Right ventricle myocardium superior (tissue), 1 donor: ENCODE data around the gene KDM5B. TPM values are rescaled to one million over a fixed set of nuclear protein-coding genes. Genes with fewer than 3 reads are reported as not detected.

Source experiments
- ATAC-seq: fragments of 200-7000 bp; cut with Tn5 transposase; one replicate; pipeline ENCODE4 v1.9.1; 2020; ENCODE audit warnings: mild to moderate bottlenecking; ENCODE audit not compliant: poor library complexity
- DNase-seq: peaks from one replicate; pipeline ENCODE4 v3.0.0-alpha.2; 2020
- intact Hi-C: fragments of 100-400 bp; cut with DNase I; formaldehyde crosslinking; loops from one replicate; pipeline ENCODE4 v1.11.2; 2022
- total RNA-seq: library from RNA; stranded (reverse); fragmentation: NEBNext Ultra II Directional; extraction: Animal tissue kit (Norgen Biotek cat#: 25700); gene quantifications from one replicate; pipeline ENCODE4 v1.2.1, GENCODE V29; 2021
- donor health status: DM: no; HTN: yes; CAD: no; lungs with severe emphysema.

The KDM5B gene
- total RNA-seq, 1 donor from 2014 or later: 11.9 TPM

DNA sequence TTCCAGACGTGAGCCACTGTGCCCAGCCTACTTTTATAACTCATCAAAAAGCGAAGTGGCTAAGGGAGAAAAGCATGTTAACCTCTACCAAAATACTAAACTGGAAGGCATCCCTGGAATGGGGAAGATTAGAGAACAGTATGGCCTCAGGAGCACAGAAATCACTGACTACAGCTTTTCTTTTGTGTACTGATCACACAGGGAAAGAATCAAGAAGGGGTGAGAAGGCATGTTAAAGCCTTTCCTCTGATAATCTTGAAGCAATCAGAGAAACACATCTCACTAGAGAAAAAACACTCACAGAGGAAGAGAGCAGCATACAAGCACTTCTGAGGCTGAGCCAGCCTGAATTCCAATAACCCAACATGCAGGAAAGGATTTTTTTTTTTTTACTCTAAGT lies 13.2 kb upstream of the KDM5B start:
- ATAC-seq (no peak), DNase-seq (no peak)
- intact Hi-C loops: no loop called here

DNA sequence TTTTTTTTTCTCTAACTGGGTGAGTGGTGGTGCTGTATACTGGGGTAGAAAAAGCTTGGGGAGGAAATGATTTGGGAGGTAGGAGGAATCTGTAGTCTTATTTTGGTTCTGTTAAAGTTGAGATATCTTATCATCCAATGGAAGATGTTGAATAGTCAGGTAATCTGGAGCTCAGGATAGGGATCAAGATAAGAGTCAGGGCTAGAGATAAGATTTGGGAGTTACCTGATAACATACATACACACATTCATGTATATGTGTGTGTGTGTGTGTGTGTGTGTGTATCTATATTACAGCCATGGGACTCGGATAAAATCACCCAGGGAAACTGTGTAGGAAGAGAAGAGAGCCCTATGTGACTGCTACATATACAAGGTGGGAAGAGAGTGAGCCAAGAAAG lies 10.6 kb upstream of the KDM5B start:
- ATAC-seq: no peak
- no peak for DNase-seq
- intact Hi-C loops: loop anchor here (10.0 kb wide), 1 partner anchor 46 kb away; no protein-coding TSS in a partner anchor

DNA sequence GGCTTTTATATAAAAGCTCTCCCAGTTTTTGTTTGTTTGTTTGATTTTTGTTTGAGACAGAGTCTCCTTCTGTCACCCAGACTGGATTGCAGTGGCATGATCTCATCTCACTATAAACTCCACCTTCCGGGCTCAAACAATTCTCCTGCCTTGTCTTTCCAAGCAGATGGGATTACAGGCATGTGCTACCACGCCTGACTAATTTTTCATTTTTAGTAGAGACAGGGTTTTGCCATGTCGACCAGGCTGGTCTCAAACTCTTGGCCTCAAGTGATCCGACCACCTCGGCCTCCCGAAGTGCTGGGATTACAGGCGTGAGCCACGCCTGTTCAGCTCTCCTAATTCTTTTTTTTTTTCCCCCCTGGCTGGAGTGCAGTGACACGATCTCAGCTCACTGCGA lies 6.9 kb upstream of the KDM5B start:
- ATAC-seq (no peak), DNase-seq (no peak)
- intact Hi-C loops: loop anchor here (10.0 kb wide), 1 partner anchor 50 kb away; no protein-coding TSS in a partner anchor

DNA sequence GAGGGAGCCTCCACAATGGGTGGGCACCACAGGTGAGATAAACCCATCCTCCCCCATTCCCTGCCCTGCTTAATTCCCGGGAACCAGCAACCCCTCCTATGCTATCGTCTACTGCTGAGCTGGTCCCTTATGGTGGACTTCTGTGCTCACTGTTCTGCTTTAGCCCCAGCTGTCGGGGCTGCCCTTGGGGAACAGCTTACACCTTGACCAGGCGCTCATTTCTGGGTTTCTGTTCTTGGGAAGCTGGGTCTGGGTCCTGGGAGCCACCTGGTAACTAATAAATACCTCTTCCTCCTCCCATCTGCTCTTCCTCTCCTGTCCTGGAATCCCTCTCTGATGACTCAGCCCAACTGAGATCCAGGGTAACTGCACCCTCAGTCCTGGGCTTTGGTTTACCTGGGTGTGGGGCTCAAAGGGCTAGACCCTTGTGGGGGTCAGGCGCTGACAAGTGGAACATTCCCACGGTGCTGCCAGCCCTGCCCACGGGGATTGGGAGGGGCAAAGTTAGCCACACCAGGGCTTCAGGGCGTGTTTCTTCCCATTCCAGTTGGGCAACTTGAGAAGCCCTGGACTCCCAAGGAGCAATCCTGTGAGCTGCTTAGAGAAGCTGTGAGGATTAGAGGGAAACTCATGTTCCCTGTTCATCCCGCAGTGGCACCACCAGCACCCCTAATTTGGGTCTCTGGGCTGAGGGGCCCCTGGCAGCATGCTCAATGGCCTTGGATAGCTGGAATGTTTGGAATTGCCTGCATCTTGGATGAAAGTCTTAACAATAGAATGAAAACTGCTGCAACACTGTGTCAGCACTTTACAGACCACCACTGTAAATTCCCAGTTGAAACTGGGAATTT lies 4.2 kb upstream of the KDM5B start:
- ATAC-seq (no peak), DNase-seq (no peak)
- intact Hi-C loops: loop anchor here (10.0 kb wide), 1 partner anchor 52 kb away; no protein-coding TSS in a partner anchor

DNA sequence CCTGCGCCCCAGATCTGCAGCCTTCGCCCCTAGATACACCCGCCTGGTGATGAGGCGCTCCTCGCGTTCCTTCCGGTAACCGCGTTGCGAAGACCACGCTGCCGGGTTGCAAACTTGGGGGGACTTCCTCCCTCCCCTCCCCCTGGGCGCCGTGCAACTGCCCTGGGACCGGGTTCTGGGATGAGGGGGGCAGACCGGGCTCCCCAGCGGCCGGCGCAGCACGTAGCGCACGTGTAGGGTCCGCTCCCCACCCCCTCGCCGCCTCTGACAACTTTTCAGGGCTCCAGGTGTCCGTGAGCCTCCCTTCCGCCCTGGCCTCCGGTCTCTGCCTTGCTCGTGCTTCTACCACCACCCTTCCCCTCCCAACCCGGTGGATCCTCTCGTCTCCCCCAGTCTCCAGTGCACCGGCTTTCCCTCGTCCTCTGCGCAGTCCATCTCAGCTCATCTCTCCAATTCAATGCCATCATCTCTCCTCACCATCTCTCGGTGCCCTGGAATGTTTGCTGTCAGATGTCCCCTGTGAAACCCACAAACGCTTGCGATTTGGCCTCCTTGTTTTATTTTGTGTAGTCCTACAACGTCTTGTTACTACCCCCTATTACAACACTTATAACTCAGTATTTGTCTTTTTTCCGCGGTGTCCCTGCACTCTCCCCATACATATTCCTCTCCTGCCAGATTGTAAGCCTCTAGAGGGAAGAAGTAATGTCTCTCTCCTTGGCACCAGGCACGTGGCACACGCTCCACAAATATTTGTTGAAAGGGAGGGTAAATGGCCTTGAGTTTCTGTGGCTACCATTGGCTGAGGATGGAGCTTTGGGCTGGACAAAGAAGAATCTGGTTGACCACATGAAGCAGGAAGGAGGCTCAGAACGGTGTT lies 3.3 kb upstream of the KDM5B start:
- intact Hi-C loops: loop anchor here (10.0 kb wide), 1 partner anchor 53 kb away; no protein-coding TSS in a partner anchor
- ATAC-seq: peak; percentile 4

DNA sequence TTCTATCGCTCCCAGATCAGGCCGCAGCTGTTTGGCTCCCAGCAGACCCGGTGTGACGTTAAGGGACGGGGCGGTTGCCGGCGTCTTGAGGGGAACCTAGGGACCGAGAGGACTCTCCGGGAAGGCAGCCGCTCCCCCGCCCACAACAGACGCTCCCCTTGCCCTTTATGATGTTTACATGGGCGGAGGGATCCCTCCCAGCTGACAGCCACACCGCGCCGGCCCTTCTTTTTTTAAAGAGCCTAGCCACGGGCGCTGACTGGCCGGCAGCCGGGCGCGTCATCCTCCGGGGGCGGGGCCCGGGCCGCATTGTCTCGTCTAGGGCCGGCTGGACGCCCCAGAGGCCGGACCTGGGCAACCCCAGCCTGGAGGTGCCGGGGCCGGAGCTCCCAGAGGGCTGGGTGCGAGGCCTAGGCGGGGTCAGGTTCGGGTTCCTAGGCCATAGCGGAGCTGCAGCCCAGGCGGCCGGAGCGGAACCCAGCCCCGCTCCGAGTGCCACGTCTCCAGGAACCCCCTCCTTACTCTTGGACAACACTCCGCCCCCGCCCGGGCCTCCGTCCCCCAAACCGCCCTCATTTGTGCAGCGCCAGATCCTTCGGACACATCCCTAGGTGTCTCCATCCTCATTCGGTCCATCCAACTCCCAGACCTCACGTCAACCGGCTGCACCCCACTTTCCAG lies 2.5 kb upstream of the KDM5B start, which contains the start of gene PCAT6:
Gene PCAT6 (plus strand): TSS at position 340 of the 681 bp plus-strand sequence.
- intact Hi-C loops: loop anchor here (10.0 kb wide), 1 partner anchor 54 kb away; no protein-coding TSS in a partner anchor
- DNase-seq (peak; percentile 96), ATAC-seq (peak; percentile 96)

More for the DNA sequence above, 3.3 kb upstream of the KDM5B start:
- peak; percentile 52 for DNase-seq

DNA sequence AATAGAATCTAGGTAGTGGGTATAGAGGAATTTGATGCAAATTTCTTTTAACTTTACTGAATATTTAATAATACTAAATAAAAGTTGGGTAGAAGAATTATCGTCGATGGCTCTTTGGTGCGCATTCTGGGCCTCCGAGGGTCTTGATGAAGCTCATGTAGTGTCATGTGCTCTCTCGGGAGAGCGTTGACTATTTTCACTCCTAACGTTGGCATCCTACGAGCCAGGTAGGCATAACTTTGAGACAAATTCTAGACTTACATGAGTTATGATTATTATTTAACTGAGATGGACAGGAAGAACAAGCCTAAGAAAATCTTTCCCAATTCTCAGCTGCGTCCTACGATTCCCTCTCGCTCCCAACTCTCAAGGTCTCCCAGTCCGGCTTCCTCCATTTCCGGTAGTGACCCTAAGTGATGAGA lies 2.0 kb upstream of the KDM5B start:
- ATAC-seq (no peak), DNase-seq (no peak)
- intact Hi-C loops: loop anchor here (10.0 kb wide), 1 partner anchor 55 kb away; no protein-coding TSS in a partner anchor

DNA sequence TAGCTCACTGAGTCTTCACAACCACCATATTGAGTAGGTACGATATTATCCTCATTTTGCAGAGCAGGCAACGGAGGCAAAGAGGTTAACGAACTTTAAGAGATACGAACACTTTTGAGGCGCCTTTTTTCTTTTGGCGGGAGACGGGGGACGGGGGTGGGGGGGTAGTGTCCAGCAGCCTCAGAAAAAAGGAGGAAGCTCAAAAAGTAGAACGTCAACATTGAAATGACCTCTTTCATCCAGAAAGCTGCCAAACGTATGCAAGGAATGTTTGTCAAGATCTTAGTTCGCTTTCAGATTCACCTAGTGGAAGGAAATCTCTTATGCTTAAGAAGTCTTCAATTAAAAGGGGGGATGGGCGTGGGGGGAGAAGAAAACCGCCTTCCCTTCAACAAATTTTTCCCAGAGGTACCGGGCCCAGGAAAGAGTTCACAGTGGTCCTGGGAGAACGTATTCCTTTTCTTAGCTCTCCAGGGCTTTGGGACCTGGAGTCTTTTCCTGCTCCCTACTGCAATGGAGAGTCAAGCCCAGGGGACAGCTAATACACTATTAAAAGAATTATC lies 1.5 kb upstream of the KDM5B start:
- DNase-seq (no peak), ATAC-seq (no peak)
- intact Hi-C loops: loop anchor here (10.0 kb wide), 1 partner anchor 55 kb away; no protein-coding TSS in a partner anchor

DNA sequence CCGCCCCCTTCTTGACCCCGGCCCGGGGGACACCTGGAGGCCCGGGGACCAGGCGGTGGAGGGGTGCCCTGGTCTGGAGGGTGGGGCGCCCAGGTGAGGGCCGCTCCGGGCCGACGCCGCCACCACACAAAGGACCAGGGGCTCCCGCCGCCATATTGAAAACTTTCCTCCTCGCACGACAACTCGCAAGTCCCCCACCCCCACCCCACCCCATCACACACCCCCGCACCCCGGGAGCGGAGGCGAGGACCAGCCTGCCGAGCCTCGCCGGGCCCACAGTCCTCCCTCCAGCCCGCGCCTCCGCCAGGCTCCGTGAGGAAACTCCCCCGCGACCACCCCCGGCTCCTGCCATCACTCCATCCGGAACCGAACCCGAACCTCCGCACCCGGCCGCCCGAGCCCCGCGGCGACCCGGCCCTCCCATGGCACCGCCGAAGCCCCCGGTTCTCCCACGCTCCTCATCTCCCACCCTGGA lies 733 bp downstream of the KDM5B start:
- intact Hi-C loops: no loop called here
- peak; percentile 44 for DNase-seq
- peak; percentile 7 for ATAC-seq

DNA sequence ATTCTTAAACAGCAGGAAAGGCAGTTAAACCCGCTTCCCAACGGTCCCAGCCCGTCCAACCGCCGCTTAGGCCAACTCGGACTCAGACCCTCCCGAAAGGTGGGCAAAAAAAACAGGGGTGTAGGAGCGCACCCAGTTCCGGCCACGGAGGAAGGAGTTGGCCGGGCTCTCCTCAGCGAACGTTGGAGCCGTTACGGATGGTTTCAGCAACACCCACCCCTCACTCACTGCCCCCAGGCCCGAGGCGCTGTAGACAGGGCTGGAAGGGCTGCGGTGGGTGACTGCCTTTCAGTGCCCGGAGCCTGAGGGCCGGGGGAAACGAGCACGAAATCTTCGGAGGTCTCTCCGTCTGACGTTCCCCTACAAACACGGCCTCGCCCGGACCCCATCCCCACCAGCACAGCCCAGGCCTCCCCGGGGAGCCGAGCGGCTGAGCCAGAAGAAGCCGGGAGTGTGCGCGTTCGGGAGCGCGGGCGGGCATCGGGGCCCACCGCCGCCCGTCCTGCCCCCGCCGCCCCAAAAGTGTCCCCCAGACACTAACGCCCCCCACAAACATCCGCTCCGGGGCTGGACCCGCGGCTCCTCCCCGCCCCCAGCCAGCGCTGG lies 1.3 kb downstream of the KDM5B start:
- DNase-seq (peak; percentile 47), ATAC-seq (no peak)
- intact Hi-C loops: no loop called here

DNA sequence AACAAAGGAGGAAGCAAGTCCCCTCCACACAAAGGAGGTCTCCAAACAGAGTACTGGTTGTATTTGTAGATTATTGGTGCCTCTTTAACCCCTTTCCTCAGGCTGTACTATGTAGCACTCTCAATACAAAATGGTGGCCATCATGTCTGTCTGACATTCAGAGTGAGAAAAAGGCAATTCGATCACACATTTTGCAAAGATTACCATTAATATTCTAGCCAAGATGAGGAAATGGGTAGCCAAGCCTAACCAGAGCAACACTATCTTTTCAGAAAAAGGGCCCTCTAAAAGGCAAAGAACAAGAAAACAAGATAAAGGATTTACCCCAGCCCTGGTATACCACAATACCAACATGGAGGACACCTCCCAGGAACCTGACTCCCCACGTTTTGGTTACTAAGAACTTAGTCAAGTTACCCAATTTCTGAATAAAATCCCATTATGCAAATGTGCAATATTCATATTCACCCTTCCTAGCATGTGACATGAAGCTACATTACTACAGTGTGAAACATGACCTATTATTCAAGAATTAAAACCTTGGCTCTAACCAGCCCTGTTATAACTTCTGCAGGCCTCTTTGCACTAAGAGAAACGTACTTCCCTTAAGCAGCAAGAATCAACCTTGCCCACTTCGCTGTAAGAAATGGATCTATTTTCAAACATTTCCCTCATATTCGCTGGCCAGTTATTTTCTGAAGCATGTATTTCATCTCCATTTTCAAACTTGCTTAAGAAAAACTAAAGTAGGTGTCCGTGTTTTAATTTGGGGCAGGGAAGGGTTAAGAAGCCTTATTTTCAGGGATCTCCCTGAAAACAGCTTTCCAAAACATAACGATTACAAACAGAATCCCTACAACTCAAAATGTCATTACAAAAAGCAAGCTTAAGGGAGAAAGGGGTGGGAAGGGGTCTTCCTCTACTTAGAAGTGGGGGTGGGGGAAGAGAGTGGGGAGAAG lies 2.1 kb downstream of the KDM5B start:
- intact Hi-C loops: no loop called here
- DNase-seq (no peak), ATAC-seq (no peak)

DNA sequence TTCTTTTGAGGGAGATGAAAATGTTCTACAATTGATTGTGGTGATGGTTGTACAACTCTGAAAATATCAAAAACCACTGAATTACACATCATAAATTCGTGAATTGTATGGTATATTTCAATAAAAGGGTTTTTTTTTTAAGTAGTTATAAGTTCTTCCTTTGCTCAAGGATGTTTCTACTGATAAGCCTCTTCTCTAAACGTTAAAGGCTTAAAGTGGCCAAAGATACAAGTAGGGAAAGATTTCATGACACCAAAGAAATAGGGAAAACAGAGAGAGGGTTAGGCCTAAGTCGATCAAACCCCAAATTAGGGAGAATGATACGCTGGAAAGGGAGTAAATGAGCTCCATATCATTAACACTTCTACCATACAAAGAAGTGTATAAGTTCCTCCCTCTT lies 4.1 kb downstream of the KDM5B start:
- intact Hi-C loops: no loop called here
- ATAC-seq (no peak), DNase-seq (no peak)

DNA sequence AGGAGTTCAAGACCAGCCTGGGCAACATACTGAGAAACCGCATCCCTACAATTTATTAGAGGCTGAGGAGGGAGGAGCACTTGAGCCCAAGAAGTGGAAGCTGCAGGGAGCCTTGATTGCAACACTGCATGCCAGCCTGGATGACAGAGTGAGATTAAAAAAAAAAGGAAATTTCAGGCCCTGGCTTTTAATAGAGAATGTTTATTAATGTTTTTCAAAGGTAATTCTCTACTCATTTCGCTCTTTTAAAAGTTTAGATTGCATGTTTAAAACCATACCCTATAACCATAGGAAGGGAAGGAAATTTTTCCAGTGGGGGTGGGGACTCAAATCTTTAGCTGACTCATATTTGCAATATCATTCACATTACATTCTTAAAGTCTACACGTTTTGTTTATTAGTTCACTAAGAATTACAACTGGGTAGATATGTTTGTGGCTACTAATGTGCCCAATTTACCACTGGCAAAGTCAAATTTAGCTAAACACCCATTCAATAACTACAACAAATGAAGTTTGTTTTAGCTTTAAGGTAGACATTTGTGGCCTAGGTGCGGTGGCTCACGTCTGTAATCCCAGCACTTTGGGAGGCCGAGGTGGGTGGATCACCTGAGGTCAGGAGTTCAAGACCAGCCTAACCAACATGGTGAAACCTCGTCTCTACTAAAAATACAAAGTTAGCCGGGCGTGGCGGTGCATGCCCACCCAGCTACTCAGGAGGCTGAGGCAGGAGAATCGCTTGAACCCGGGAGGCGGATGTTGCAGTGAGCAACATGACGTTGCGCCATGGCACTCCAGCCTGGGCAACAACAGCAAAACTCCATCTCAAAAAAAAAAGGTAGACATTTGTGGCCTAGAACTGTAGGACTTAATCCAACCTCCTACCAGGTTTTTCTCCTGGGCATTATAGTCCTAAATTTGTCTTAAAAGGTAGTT lies 5.0 kb downstream of the KDM5B start:
- intact Hi-C loops: no loop called here
- DNase-seq (no peak), ATAC-seq (no peak)

DNA sequence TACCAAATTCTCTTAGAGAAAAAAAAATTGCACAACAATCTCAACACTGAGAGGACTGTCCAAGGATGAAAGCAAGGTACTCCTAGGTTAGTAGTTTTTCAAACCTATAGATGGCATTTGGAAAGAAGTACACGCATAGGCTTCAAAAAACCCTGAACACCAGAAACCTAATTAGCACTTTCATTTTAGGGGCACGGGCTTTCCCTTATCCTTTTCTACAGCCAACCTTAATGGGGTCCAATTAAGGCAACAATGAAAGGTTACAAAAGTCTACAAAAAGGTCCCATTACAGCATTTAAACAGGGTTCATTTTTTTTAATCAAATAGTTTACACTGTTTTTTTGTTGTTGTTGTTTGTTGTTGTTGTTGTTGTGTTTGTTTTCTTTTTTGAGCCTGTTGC lies 6.2 kb downstream of the KDM5B start:
- ATAC-seq (no peak), DNase-seq (no peak)
- intact Hi-C loops: no loop called here

DNA sequence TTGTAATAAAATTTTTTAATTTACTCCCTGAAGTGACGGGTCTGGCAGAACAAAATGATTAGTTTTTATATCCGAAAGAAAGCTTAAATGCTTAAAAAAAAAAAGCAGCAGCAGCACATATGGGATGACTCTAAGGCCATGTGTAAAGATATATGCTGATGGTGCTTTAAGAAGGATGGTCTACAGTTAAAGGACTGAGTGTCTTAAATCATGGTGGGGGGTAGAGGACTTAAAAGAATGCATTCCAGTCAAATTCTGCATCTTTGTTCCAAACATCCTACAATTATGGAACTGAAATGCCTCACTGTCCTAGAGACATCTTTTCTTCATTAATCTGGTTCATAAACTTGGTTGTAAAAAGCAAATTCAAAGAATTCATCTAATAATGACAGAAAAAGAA lies 7.0 kb downstream of the KDM5B start:
- ATAC-seq (no peak), DNase-seq (no peak)
- intact Hi-C loops: no loop called here

DNA sequence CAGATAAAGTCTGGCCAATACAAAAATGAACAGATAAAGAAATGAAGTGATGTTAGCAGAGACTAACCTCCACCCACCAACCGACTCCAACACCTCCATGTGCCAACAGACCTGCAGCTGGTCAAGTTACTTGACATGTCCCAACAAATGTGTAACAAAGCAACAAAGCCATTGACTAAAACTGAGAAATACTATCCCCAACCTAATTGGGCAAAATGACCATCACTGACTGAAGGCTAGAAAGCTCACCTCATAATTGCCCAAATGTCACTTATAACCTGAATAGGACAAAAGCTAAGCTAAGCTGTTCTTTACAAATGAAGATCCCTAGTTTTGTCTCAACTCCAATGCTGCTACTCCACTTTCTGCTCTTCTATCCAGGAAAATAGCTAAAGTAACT lies 7.5 kb downstream of the KDM5B start:
- DNase-seq: no peak
- no peak for ATAC-seq
- intact Hi-C loops: no loop called here
